ENCODE results near the gene SDS.

SDS gene

GRCh38 chr12:113424915-113425823 lies 21.5 kb upstream of the SDS start:
- Histone ChIP-seq H3K27me3 (replicated peaks) (no peaks in the 10 kb centered on the region), H3K36me3 (replicated peaks) (no peaks in the 10 kb centered on the region), H3K4me3 (ENCODE audit: low read depth, low read length) (no peak overlapping the region), H3K27ac (no peak overlapping the region)
- in situ Hi-C loops (cut with HindIII; ENCODE audit: low pct_ligation_motif_present, low sequenced_read_pairs), result no loop called here
- peak; percentile 71 for DNase-seq
- TF ChIP-seq CTCF (IDR thresholded peaks at IDR 0.05; ENCODE audit: low read depth, low read length, missing control alignments), result peak; percentile 94

- H3K27ac ChIP-seq, result no peak overlapping the region
- H3K36me3 ChIP-seq (replicated peaks), result no peaks in the 10 kb centered on the region
- DNase-seq, result no peak
- no peaks in the 10 kb centered on the region for H3K27me3 ChIP-seq (replicated peaks)
- no peak overlapping the region for H3K4me3 ChIP-seq (ENCODE audit: low read depth, low read length)
- no peak for TF ChIP-seq CTCF (IDR thresholded peaks at IDR 0.05; ENCODE audit: low read depth, low read length, missing control alignments)
- in situ Hi-C loops (cut with HindIII; ENCODE audit: low pct_ligation_motif_present, low sequenced_read_pairs), result no loop called here
Observed at GRCh38 chr12:113424456-113424855, 20.8 kb upstream of the SDS start.

GRCh38 chr12:113422886-113423669 lies 19.4 kb upstream of the SDS start:
- peak overlapping the region; percentile 69 for H3K4me3 ChIP-seq (ENCODE audit: low read depth, low read length)
- no peak for TF ChIP-seq CTCF (IDR thresholded peaks at IDR 0.05; ENCODE audit: low read depth, low read length, missing control alignments)
- in situ Hi-C loops (cut with HindIII; ENCODE audit: low pct_ligation_motif_present, low sequenced_read_pairs), result no loop called here
- DNase-seq, result no peak
- H3K27ac ChIP-seq, result no peak overlapping the region
- H3K27me3 ChIP-seq (replicated peaks), result no peaks in the 10 kb centered on the region
- H3K36me3 ChIP-seq (replicated peaks), result no peaks in the 10 kb centered on the region

- H3K27me3 ChIP-seq (replicated peaks), result no peaks in the 10 kb centered on the region
- peak within 1 kb of the TSS; percentile 40 for H3K27ac ChIP-seq
- peak; percentile 69 for DNase-seq
- H3K36me3 ChIP-seq (replicated peaks), result no peaks in the 10 kb centered on the region
- peak within 1 kb of the TSS; percentile 69 for H3K4me3 ChIP-seq (ENCODE audit: low read depth, low read length)
- TF ChIP-seq CTCF (IDR thresholded peaks at IDR 0.05; ENCODE audit: low read depth, low read length, missing control alignments), result no peak
- in situ Hi-C loops (cut with HindIII; ENCODE audit: low pct_ligation_motif_present, low sequenced_read_pairs), result no loop called here
Observed at GRCh38 chr12:113422030-113422885, 18.6 kb upstream of the SDS start, which contains the start of gene SDSL. TSS of gene SDSL (plus strand) at chr12:113422380. CDS start at chr12:113427983, 5,603 bp downstream.

- in situ Hi-C loops (cut with HindIII; ENCODE audit: low pct_ligation_motif_present, low sequenced_read_pairs), result no loop called here
- DNase-seq, result no peak
- no peaks in the 10 kb centered on the region for H3K27me3 ChIP-seq (replicated peaks)
- no peak overlapping the region for H3K4me3 ChIP-seq (ENCODE audit: low read depth, low read length)
- no peak for TF ChIP-seq CTCF (IDR thresholded peaks at IDR 0.05; ENCODE audit: low read depth, low read length, missing control alignments)
- H3K27ac ChIP-seq, result no peak overlapping the region
- no peaks in the 10 kb centered on the region for H3K36me3 ChIP-seq (replicated peaks)
Observed at GRCh38 chr12:113420996-113421595, 17.4 kb upstream of the SDS start.
